ENCODE results near the gene ASCL2. TPM values are rescaled to one million over a fixed set of nuclear protein-coding genes. Genes with fewer than 3 reads are reported as not detected.

ASCL2 gene
- total RNA-seq, 1 experiment from 2014 or later, result 0.35 TPM

- Mint-ChIP-seq H3K4me3 (no peak overlapping the region), H3K27ac (no peak overlapping the region)
- no peak overlapping the region for H3K27ac ChIP-seq (ENCODE audit: insufficient read length, low read depth, low read length)
Measured at GRCh38 chr11:2310073-2310785, 39.8 kb upstream of the ASCL2 start.

More at GRCh38 chr11:2310073-2310785, 39.8 kb upstream of the ASCL2 start:
- no peak for TF ChIP-seq CTCF (conservative IDR thresholded peaks at IDR 0.05)
- no peak for DNase-seq
- Histone ChIP-seq H4K8ac (replicated peaks; ENCODE audit: insufficient read length, low read depth, low read length) (no peak overlapping the region), H2BK15ac (ENCODE audit: low read depth, low read length) (no peak overlapping the region), H3K18ac (ENCODE audit: insufficient read length, low read depth, low read length) (no peak overlapping the region), H3K14ac (ENCODE audit: insufficient read depth, low read length) (no peak overlapping the region), H3K79me2 (ENCODE audit: insufficient read depth, low read length) (no peaks in the 10 kb centered on the region), H4K91ac (ENCODE audit: insufficient read length, low read depth, low read length) (no peak overlapping the region), H3K9me3 (ENCODE audit: control insufficient read depth, low read depth, low read length) (no peaks in the 10 kb centered on the region), H3K79me1 (ENCODE audit: insufficient read depth, low read depth, low read length, poor library complexity, severe bottlenecking) (no peaks in the 10 kb centered on the region), H2BK12ac (ENCODE audit: insufficient read length, low read depth, low read length) (no peak overlapping the region), H2BK120ac (ENCODE audit: low read depth, low read length, poor library complexity, severe bottlenecking) (no peak overlapping the region), H4K20me1 (ENCODE audit: control insufficient read depth, insufficient read depth, insufficient read length) (no peaks in the 10 kb centered on the region), H3K4me1 (ENCODE audit: insufficient read depth, low read length) (no peaks in the 10 kb centered on the region; the same call in 1 of the 2 replicates), H2BK20ac (ENCODE audit: low read depth, low read length, poor library complexity, severe bottlenecking) (no peak overlapping the region), H3K9ac (ENCODE audit: extremely low read depth, insufficient read length, low read length) (no peak overlapping the region), H3K4ac (ENCODE audit: low read depth, low read length) (no peak overlapping the region), H3K4me2 (ENCODE audit: insufficient read depth, insufficient read length, low read length) (no peak overlapping the region), H3K23ac (ENCODE audit: insufficient read length, low read depth, low read length) (no peak overlapping the region), H3K56ac (ENCODE audit: insufficient read length, low read depth, low read length) (no peak overlapping the region), H2BK5ac (ENCODE audit: insufficient read length, low read length) (no peak overlapping the region), H2AFZ (ENCODE audit: low read length) (no peak overlapping the region), H3K27me3 (ENCODE audit: insufficient read depth, low read length) (no peaks in the 10 kb centered on the region), H3K23me2 (ENCODE audit: insufficient read length, low read depth, low read length, poor library complexity, severe bottlenecking) (no peaks in the 10 kb centered on the region), H2AK5ac (ENCODE audit: insufficient read length, low read length) (no peak overlapping the region), H3T11ph (ENCODE audit: low read length) (no peak overlapping the region), H4K5ac (ENCODE audit: insufficient read length, low read depth, low read length) (no peak overlapping the region)
- Mint-ChIP-seq H3K4me1 (peaks cover 0 to 7% of the 10 kb centered on the region in 2 experiments; a peak in 1 of 4 replicates), H3K9me3 (no peaks in the 10 kb centered on the region; a peak in 1 of 5 replicates), H3K27me3 (ENCODE audit: low read depth) (peaks cover 6% of the 10 kb centered on the region; the same call in 1 of the 2 replicates), H3K36me3 (ENCODE audit: insufficient read depth in 1 of 3, low read depth in 3 of 3) (no peaks in the 10 kb centered on the region)
- no CpG with 5 or more reads among the region's 16 CpGs for WGBS (ENCODE audit: extremely low coverage, insufficient read length, low lambda C conversion rate)

Measured in H9 (cell line).